HL-60 (cell line): ENCODE data around the gene WNT7A.
A peak's percentile ranks its signal among the peaks of the same experiment; 100 is the strongest.

Source experiments
- DNase-seq, 2 experiments: peaks; one replicate each; pipeline ENCODE4 v3.0.0-alpha.2; 2010 to 2020; ENCODE audit warnings: low read depth in 1 of 2, low spot score in 1 of 2
- H3K27ac ChIP-seq: fragments of 250-450 bp; sonication (Bioruptor Pico); replicated peaks from 2 replicates; pipeline ENCODE4 v1.5.1; 2020; ENCODE audit warnings: mild to moderate bottlenecking, moderate library complexity
- H3K27me3 ChIP-seq: fragments of 250-450 bp; sonication (Bioruptor Pico); 2 replicates; pipeline ENCODE4 v1.5.1; 2021; ENCODE audit warnings: mild to moderate bottlenecking, moderate library complexity; ENCODE audit not compliant: insufficient read depth, poor library complexity, severe bottlenecking
- H3K4me3 ChIP-seq: replicated peaks from 2 replicates; pipeline ENCODE4 v1.5.1; 2011; ENCODE audit warnings: mild to moderate bottlenecking, control low read depth, low read length; ENCODE audit not compliant: insufficient read depth
- CTCF ChIP-seq: IDR thresholded peaks from one replicate; pipeline ENCODE4 v1.5.1; 2011; ENCODE audit warnings: low read length, control low read depth, inconsistent platforms; ENCODE audit not compliant: insufficient read depth
- GABPA ChIP-seq: IDR thresholded peaks from 2 replicates; pipeline ENCODE4 v1.6.1; 2012; ENCODE audit warnings: low read depth
- POLR2AphosphoS5 ChIP-seq: IDR thresholded peaks from 2 replicates; pipeline ENCODE4 v1.6.1; 2012; ENCODE audit warnings: low read depth
- REST ChIP-seq: IDR thresholded peaks from 2 replicates; pipeline ENCODE4 v1.6.1; 2012; ENCODE audit warnings: low read depth; ENCODE audit not compliant: insufficient replicate concordance
- SPI1 ChIP-seq: IDR thresholded peaks from 2 replicates; pipeline ENCODE4 v1.6.1; 2012; ENCODE audit warnings: low read depth, mild to moderate bottlenecking, borderline replicate concordance

WNT7A gene

GRCh38 chr3:13885704-13886010, 5.8 kb upstream of the WNT7A start:
- DNase-seq: no peak
- Histone ChIP-seq H3K27ac (no peak overlapping the region), H3K4me3 (no peak overlapping the region), H3K27me3 (peaks cover 14% of the 10 kb centered on the region)
- TF ChIP-seq SPI1 (no peak), GABPA (no peak), CTCF (no peak), POLR2AphosphoS5 (no peak), REST (no peak)

DNA sequence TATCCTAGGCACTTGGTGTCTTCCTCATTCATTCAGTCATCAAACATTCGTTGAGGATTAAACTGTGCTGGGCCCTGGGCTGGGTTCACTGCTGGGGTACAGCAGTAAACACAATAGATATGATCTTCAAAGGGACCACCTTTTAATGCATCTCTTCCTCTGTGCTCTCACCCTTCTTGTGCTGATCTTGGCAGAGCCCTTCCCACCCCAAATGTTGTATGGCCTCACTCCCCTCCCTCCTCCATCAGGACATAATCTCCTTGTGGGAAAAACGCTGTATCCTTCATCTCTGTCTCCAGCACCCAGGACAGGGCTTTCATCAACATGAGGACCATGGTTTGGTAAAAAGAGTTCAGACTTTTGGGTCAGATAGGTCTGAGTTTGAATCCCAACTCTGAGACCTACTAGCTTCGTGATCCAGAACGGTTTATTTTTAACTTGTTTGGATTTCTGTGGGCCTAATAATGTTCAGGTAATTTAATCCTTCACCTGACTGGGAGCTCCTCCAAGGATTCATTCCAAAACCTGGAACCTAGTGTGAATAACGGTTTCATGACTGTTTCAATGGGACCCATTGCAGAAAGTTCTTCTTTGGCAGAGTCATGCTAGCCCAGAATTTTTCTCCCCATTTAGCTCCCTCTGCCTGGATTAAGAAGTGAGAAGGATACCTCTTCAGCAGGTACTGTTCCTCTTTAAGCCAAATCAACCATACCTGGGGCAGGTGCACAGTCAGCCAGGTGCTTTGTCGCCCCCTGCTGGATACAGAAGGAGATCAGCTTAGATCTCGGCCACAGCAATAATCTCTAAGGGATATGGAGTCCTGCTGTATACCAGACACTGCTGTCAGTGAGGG, 5.2 kb upstream of the WNT7A start:
- H3K4me3 ChIP-seq: no peak overlapping the region
- peak; percentile 1 to 32 for DNase-seq
- TF ChIP-seq CTCF (peak; percentile 18), POLR2AphosphoS5 (no peak)

GRCh38 chr3:13883681-13884080, 3.8 kb upstream of the WNT7A start:
- DNase-seq: no peak
- TF ChIP-seq SPI1 (no peak), REST (no peak), CTCF (no peak), GABPA (no peak), POLR2AphosphoS5 (no peak)
- Histone ChIP-seq H3K27ac (no peak overlapping the region), H3K27me3 (peaks cover 29% of the 10 kb centered on the region), H3K4me3 (no peak overlapping the region)

More for the DNA sequence above, 5.2 kb upstream of the WNT7A start:
- H3K27me3 ChIP-seq: peaks cover 20% of the 10 kb centered on the region
- no peak overlapping the region for H3K27ac ChIP-seq

- peaks cover 35% of the 10 kb centered on the region for H3K27me3 ChIP-seq
- no peak overlapping the region for H3K4me3 ChIP-seq
- H3K27ac ChIP-seq: no peak overlapping the region
- DNase-seq: no peak
- TF ChIP-seq POLR2AphosphoS5: no peak
- TF ChIP-seq CTCF: no peak
- no peak for TF ChIP-seq REST
- no peak for TF ChIP-seq GABPA
- no peak for TF ChIP-seq SPI1
These were observed 3.0 kb upstream of the WNT7A start for GRCh38 chr3:13882876-13883275.
